Smooth muscle cell of the brain vasculature (primary cell): ENCODE measurements around the gene ESRRB.

Experiments
- DNase-seq: peaks from one replicate; pipeline ENCODE4 v3.0.0-alpha.2; 2012; ENCODE audit warnings: low read depth, low spot score

Gene ESRRB

GRCh38 chr14:76407449-76408150 is 31.7 kb downstream of the ESRRB start:
- no peak for DNase-seq

GRCh38 chr14:76408877-76409276 is 32.9 kb downstream of the ESRRB start:
- no peak for DNase-seq

- DNase-seq, result no peak
These were observed 36.6 kb downstream of the ESRRB start for GRCh38 chr14:76412501-76412900.

GRCh38 chr14:76413106-76413961 is 37.4 kb downstream of the ESRRB start:
- no peak for DNase-seq

GRCh38 chr14:76413962-76414600 is 38.1 kb downstream of the ESRRB start:
- DNase-seq, result no peak

- no peak for DNase-seq
These were observed 43.5 kb downstream of the ESRRB start for GRCh38 chr14:76419399-76419798.

GRCh38 chr14:76420827-76421226 is 44.9 kb downstream of the ESRRB start:
- DNase-seq, result no peak

GRCh38 chr14:76421662-76422061 is 45.7 kb downstream of the ESRRB start:
- no peak for DNase-seq

GRCh38 chr14:76422662-76423061 is 46.7 kb downstream of the ESRRB start:
- DNase-seq, result no peak

- no peak for DNase-seq
These were observed 47.6 kb downstream of the ESRRB start for GRCh38 chr14:76423534-76423933.

- DNase-seq, result no peak
These were observed 48.4 kb downstream of the ESRRB start for GRCh38 chr14:76424359-76424758.

GRCh38 chr14:76426161-76426696 is 50.3 kb downstream of the ESRRB start:
- DNase-seq, result no peak

- no peak for DNase-seq
These were observed 52.7 kb downstream of the ESRRB start for GRCh38 chr14:76428611-76429010.

- DNase-seq, result no peak
These were observed 54.1 kb downstream of the ESRRB start for GRCh38 chr14:76430017-76430416.

GRCh38 chr14:76430475-76430980 is 54.6 kb downstream of the ESRRB start:
- no peak for DNase-seq

- no peak for DNase-seq
These were observed 55.6 kb downstream of the ESRRB start for GRCh38 chr14:76431538-76431937.

GRCh38 chr14:76432827-76433752 is 57.2 kb downstream of the ESRRB start:
- DNase-seq, result no peak

GRCh38 chr14:76434220-76434619 is 58.3 kb downstream of the ESRRB start:
- no peak for DNase-seq

GRCh38 chr14:76439237-76439775 is 63.4 kb downstream of the ESRRB start:
- DNase-seq, result no peak

GRCh38 chr14:76446486-76446885 is 70.5 kb downstream of the ESRRB start:
- DNase-seq, result no peak

- no peak for DNase-seq
These were observed 71.0 kb downstream of the ESRRB start for GRCh38 chr14:76446921-76447320.
